Fibroblast of mammary gland (primary cell): ENCODE data around the gene SECISBP2.

Source experiments
- DNase-seq: peaks from one replicate; pipeline ENCODE4 v3.0.0-alpha.2; 2010; ENCODE audit warnings: low read depth
- H3K4me3 ChIP-seq: 2 replicates; pipeline ENCODE4 v1.5.1; 2011; ENCODE audit warnings: low read depth, mild to moderate bottlenecking, low read length, moderate library complexity; ENCODE audit not compliant: control insufficient read depth
- TF ChIP-seq, protein P1 (sequence below): conservative IDR thresholded peaks from 2 replicates; pipeline ENCODE4 v1.5.1; 2011; ENCODE audit warnings: low read depth, low read length, inconsistent platforms; ENCODE audit not compliant: control insufficient read depth, insufficient read depth

Gene SECISBP2

DNA sequence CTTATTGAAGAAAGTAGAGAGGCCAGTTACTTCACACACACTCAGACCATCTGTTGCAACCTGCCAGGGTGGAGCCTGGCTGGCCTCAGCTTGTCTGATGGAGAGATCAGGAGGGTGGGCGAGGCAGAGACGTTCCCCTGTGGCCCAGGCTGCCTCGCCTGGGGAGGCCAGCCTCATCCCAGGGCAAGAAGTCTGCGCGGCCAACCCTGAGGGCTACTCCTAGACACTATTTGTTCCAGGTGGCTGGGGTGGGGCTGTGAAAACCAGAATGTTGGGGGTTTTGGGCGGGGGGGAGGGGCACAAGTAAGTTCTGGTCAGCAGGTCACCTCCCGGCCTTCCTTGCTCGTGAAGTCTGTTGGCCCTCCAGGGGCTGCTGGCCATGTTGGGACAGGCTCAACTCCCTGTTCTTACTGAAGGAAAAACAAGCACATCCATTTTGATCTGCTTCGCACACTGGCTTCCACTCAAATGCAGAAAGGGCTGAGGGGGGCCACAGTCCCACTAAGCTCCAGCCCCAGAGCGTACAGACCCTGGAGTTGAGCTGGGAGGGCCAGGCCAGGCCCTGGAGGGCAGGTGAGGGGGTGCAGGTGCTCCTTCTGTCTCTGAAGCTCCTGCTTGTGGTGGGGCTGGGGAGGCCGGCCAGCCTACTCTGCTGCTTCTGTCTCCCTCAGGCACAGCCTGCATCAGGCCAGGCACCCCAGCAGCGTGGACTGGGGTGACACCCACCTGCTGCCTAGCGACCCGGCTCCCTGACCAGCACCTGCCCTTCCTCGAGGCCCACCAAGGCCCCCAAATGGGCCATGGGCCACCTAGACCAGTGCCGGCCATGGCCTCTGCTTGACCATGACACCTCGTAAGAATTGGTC, 46.6 kb downstream of the SECISBP2 start:
- no peak overlapping the region for H3K4me3 ChIP-seq
- TF ChIP-seq, protein P1, sequence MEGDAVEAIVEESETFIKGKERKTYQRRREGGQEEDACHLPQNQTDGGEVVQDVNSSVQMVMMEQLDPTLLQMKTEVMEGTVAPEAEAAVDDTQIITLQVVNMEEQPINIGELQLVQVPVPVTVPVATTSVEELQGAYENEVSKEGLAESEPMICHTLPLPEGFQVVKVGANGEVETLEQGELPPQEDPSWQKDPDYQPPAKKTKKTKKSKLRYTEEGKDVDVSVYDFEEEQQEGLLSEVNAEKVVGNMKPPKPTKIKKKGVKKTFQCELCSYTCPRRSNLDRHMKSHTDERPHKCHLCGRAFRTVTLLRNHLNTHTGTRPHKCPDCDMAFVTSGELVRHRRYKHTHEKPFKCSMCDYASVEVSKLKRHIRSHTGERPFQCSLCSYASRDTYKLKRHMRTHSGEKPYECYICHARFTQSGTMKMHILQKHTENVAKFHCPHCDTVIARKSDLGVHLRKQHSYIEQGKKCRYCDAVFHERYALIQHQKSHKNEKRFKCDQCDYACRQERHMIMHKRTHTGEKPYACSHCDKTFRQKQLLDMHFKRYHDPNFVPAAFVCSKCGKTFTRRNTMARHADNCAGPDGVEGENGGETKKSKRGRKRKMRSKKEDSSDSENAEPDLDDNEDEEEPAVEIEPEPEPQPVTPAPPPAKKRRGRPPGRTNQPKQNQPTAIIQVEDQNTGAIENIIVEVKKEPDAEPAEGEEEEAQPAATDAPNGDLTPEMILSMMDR = no peak
- no peak for DNase-seq

DNA sequence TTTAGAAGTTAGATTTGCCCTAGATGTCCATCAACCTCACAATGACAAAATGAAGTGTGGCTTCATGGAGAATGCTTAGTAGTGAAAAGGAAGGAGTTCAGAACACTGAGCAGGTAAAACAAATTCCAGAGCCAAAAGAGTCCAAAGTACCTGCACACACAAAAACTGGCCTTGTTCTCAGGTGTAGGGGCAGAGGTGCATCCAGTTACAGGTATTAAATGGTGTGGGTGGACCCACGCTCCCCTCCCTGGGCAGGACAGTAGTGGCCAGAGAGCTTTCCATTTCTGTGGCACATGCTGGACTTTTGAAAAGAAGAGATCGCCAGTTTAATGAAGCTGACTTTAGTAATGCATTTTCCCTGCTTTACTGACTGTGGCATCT, 47.2 kb downstream of the SECISBP2 start:
- no peak overlapping the region for H3K4me3 ChIP-seq
- TF ChIP-seq, protein P1 = no peak
- no peak for DNase-seq

DNA sequence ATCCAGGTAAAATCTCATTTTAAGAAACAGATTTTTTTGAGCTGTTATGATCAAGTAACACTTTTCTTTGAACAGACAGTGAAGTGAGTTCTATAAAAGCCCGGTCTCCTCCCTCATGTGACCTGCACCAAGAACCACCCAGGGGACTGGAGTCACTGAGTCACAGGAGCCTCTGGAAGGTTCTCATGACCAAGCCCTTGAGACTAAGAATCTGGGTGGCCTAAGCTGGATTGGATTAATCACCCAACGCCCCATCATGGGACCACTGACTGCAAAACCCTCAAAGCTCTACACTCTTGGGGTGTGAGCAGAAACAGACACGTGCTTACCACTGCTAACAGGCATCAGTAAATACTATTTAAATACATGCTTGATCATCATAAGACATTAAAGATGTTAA, 48.4 kb downstream of the SECISBP2 start:
- H3K4me3 ChIP-seq = no peak overlapping the region
- peak; percentile 32 for DNase-seq
- TF ChIP-seq, protein P1 = no peak

DNA sequence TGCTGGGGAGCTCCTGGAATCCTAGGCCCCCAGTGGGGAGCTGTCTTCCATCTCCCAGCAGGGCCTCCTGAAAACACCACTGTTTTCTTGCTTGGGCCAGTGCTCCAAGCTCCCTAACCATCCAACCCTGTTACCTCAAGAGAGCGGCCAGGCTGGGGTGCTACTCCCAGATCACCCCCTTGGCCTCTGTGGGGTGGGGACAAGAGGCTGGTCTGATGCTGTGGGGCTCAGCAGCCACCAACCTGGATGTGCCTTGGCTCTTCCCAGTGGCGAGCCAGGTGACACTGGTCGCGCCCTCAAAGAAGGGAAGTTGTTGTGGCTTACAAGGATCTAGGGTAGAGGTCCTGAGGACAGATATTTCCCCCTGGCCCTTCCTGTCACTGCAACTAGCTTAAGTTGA, 49.0 kb downstream of the SECISBP2 start:
- H3K4me3 ChIP-seq = no peak overlapping the region
- TF ChIP-seq, protein P1 = no peak
- DNase-seq = no peak

DNA sequence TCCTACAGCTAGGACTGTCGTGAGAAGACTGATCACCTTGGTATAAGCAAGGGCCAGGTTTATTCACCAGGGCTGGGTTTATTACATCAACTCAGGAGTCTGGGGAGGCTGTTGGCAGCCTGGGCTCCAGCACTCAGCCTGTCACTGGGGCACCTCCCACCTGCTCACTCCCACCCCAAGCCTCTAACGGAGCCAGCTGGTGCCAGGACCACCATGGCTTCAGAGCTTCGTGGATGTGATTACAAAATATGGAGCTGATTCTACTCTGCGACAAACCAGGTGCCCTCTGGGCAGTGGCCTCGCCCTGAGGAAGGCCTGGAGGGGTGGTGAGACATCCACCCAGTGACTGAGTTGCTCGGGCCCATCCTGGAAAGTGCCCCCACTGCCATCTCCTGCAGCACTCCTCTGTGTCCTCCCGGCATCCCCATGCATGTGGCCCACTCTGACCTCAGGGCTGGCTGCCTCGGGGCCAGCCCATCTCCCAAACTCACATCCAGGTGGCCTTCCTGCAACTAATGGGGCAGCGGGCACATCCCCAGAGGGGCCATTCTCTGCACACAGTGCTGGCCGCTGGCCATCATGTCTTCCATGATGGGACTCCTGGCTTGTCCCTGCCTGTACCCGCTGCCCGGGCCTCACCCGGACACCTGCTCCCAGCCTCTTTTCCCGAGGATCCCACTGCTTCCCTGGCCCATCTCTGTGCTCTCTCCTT, 49.6 kb downstream of the SECISBP2 start:
- DNase-seq = no peak
- TF ChIP-seq, protein P1 = no peak
- H3K4me3 ChIP-seq = no peak overlapping the region

DNA sequence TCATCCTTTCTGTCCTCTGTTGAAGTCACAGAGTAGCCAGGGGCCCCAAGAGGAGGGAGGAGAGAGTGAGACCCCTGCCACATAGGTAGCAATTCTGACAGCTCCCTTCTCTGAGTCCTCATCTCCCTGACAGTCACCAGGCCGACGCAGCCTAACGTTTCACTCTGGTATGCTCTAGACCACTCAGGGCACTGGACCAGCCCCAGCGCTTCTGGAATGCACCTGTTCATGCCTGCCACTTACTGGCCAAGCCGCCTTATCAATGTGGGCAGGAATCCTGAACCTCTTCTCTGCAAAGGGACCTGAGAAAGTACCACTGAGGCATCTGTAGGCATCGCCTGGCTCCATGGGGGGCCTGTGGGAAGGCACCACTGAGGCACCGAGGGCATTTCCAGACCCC, 50.2 kb downstream of the SECISBP2 start:
- H3K4me3 ChIP-seq = no peak overlapping the region
- TF ChIP-seq, protein P1 = no peak
- no peak for DNase-seq
